G401.6 (cell line): ENCODE data around the gene MYL6.
"Not testable (repeated sequence)": the region's sequence is repeated elsewhere in the genome, so short reads cannot be mapped to it uniquely, and the experiment has no call there.

ENCODE experiments used
- FAIRE-seq: peaks from 2 replicates; lab custom pipeline; 2012; peaks lifted over from hg19 to GRCh38; lab: Jason Lieb, UNC

MYL6 gene

DNA sequence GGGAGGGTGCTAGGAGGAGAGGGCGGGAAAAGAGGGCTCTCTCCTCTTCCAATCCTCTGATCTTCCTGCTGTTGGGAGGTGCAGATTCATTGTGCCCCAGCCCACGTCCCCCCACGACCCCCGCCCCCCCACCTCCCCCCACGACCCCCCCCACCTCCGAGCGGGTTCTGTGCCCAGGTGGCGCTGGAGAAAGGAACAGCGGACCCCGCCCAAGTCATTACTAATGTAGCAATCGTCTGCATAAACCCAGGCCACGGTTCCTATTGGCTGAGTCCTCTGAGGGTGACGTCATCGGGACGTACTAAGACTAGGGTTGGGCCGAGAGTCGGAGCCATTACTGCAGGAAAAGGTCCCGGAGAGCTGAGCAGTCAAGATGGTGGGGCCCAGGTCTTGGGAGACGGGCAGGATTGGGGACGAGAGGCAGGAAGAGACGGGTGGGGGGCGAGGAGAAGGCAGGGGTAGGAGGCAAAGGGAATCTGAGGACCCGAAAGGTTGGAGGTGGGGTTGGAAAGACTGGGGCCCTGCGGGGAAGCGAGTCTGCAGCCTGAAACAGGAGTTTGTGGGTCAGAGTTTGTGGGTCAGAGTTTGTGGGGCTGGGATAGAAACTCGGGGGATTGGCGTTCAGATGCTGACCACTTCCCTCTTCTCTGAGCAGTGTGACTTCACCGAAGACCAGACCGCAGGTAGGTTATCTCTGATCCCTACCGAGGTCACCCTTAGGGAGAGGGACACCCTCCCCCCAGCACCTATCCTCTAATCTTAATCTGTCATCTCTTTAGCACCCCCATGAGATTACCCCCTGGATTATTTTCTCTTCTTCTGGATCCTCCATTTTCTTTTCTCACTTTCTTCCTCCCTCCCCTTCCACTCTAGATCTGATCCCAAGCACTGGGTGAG is at the start of gene MYL6:
TSS of gene MYL6 (plus strand) at position 331 of the 897 bp plus-strand sequence. CDS start at position 374, 43 bp downstream.
- peak; percentile 78 for FAIRE-seq

DNA sequence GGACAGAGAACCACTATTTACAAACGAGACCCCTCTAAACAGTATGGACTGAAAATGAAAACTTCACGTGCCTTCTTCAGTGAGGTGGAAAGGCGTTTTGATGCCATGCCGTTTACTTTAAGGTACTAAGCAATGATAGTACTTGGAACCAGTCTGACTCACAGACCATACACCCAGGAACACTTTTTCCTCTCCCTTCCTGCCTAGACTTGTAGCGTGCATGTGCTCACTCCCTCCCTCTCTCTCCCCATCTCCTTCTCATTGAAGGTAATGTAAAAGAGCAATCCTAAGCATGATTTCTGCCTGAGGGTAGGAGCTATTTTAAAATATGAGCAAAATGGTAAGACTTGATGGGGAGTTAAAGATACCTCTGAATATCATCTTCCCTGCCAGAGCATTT is 47.6 kb upstream of the MYL6 start:
- FAIRE-seq, result no peak

DNA sequence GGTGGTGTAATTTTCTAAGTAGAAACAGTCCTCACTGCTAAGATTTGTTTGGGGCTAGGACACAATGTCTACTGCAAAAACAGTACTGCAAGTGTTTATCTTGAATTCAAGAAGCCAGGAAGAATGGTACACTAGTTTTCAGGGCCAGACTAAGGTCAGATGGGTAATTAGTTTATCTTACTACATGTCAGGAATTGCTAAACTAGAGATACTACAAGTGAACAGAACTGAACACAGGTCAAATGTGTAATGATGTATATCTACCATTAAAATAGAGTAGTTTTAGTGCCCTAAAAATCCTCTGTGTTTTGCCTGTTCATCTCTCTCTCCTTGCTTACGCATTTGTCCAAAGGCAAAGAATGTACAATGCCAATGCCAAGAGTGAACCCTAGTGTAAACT is 44.1 kb upstream of the MYL6 start:
- FAIRE-seq, result no peak

GRCh38 chr12:56115329-56115728 is 42.8 kb upstream of the MYL6 start:
- no peak for FAIRE-seq

DNA sequence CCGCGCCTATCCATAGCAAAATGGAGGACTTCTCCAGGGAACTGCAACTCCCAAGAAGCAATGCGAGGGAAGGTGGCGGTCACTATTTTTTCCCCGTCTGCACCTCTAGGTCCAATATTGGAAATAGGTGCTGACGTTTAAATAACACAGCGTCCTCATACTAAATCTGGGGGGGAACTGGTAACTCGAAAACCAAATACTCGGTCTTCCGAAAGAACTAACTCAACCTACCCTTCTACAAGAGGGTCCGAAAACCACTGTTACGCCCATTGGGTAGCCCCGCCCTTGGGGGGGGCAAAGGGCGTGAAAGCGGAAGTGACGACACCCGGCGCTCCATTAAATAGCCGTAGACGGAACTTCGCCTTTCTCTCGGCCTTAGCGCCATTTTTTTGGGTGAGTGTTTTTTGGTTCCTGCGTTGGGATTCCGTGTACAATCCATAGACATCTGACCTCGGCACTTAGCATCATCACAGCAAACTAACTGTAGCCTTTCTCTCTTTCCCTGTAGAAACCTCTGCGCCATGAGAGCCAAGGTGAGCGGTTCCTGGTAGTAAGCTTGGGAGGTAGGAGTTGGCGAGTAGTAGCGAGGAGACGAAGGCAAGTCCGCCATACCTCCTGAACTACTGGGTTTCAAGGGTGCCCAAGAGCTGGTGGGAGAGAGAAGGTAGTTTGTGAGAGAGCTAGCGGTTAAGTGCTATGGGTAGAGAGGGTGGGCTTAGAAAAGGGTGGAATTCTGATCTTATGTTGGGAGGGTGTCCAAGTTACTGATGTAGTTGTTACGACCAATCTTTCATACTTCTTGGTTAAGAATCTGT is 41.7 kb upstream of the MYL6 start, which contains the start of gene RPL41:
TSS of gene RPL41 (plus strand) at position 367 of the 815 bp plus-strand sequence.
- peak; percentile 94 for FAIRE-seq

- not testable (repeated sequence) for FAIRE-seq
These were observed 41.0 kb upstream of the MYL6 start for GRCh38 chr12:56117082-56117706.

- FAIRE-seq, result peak; percentile 97
These were observed 40.1 kb upstream of the MYL6 start, which contains the start of gene ZC3H10 for GRCh38 chr12:56117778-56118687. ZC3H10 (plus strand) TSS chr12:56118266; CDS start chr12:56120563, 2,297 bp downstream.

DNA sequence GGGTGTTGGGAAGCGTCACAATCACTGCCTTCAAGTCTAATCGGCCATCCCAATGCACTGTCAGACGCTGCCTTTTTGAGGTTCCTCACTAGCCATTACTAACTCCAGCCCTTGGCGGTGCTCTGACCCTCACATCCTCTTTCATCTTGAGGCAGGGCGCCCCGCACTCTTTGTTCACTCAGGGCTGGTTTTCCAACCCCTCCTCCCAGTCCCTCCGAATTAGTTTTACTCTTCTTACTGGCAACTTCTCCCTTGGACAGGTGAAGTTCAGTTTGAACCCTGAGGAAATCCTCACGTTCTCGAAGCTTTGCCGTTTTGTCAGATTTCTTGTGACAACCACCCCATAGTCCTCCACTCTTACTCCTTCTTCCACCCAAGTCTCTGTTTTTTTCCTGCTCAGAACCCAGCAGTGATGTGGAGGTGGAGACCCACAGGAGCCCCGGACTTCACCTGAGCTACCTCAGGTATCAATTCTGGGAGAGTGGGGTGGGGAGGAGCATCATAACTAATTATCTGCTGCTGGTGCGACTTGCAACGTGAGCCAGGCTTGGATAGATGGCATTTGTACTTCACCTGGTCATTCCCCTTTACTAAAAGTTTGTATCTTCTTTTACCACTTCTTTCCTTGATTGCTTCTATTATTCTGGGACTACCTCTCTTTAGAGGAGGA is 39.3 kb upstream of the MYL6 start:
- FAIRE-seq, result no peak

GRCh38 chr12:56119361-56119796 is 38.8 kb upstream of the MYL6 start:
- FAIRE-seq, result peak; percentile 90

- no peak for FAIRE-seq
These were observed 37.9 kb upstream of the MYL6 start for GRCh38 chr12:56120158-56120846.

DNA sequence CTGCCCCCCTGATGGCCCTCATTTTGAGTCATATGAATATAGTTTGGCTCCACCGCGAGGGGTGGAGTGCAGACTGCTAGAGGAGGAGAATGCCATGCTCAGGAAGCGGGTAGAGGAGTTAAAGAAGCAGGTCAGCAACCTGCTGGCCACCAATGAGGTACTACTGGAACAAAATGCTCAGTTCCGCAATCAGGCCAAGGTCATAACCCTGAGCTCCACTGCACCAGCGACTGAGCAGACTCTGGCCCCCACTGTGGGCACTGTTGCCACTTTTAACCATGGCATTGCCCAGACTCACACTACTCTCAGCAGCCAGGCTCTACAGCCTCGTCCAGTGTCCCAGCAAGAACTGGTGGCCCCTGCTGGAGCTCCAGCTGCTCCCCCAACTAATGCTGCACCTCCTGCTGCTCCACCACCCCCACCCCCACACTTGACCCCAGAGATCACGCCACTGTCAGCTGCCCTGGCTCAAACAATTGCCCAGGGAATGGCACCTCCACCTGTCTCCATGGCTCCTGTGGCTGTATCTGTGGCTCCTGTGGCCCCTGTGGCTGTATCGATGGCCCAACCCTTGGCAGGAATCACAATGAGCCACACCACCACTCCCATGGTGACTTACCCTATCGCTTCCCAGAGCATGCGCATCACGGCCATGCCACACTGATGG is 36.8 kb upstream of the MYL6 start:
- FAIRE-seq, result no peak

DNA sequence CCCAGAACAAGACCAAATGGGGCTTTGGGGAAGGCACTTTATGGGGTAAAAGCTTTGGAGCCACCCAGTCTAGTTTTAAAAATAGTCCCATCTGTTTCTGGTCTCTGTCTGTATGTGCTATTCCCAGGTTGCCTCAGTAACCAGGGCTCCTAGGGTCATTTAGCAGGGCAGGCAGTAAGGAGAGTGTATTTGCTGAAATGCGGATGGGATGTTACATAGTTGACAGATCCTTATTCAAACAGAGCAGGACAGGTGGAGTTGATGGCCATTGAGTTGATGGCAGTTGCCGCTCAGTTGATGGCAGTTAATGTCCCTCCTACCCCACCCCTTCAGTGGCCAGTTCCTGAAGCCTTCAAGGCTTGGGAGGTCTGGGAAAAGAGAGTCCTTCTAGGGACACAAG is 35.5 kb upstream of the MYL6 start:
- no peak for FAIRE-seq

DNA sequence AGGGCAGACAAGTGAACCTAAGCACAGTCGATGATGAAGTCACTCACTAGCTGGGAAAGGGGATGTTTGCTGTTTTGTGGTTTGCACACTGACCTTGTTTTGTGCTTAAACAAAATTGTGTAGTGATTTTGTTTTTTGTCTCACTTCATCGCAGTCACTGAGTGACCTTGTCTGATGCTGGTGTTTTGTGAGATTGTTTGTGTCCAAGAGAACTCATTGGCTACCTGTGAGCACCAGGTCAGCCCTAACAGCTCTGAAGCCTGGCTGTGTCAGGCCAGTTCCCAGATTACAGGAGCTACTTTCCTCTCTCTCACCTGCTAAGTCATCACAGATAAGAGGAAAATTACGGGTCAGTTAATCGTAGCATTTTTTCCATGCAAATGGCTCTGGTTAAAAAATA is 34.0 kb upstream of the MYL6 start:
- no peak for FAIRE-seq

- no peak for FAIRE-seq
These were observed 31.4 kb upstream of the MYL6 start for GRCh38 chr12:56126732-56127239.

GRCh38 chr12:56127485-56127887 is 30.7 kb upstream of the MYL6 start:
- no peak for FAIRE-seq

DNA sequence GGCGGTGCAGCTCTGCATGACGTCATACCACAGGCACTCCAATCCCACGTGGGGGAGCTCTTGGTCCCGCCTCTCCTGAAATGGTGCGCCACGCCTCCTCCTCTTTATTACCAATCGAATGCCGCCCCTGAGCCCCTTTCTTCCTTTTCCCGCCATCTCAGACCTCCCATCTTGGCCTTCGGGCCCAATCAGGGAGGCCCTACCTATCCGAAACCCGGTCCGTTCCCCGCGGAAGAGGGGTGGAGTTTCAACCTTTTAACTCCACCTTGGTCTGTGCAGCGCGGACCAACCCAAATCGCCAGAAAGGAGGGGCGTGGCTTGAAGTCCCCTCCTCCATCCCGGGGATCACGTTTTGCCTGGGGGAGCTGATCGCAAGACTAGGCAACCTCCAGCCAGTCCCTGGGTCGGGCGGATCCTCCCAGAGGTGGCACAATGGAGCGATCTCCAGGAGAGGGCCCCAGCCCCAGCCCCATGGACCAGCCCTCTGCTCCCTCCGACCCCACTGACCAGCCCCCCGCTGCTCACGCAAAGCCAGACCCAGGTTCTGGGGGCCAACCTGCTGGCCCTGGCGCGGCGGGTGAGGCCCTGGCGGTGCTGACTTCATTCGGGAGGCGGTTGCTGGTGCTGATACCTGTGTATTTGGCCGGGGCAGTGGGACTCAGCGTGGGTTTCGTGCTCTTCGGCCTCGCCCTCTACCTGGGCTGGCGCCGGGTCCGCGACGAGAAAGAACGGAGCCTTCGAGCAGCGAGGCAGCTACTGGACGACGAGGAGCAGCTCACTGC is 30.1 kb upstream of the MYL6 start, which contains the start of gene ESYT1:
TSS of gene ESYT1 (plus strand) at position 380 of the 782 bp plus-strand sequence. CDS start at position 433, 53 bp downstream.
- peak; percentile 99 for FAIRE-seq

GRCh38 chr12:56128670-56129205 is 29.4 kb upstream of the MYL6 start:
- FAIRE-seq, result no peak
